DND-41 (cell line): ENCODE measurements around the gene MCF2L.

Experiments
- ATAC-seq: fragments of 200-7000 bp; cut with Tn5 transposase; 3 replicates; pipeline ENCODE4 v1.9.1; 2021; ENCODE audit warnings: low read depth; ENCODE audit not compliant: insufficient read depth
- DNase-seq: peaks from one replicate; pipeline ENCODE4 v3.0.0-alpha.2; 2020
- H2AFZ ChIP-seq: 2 replicates; pipeline ENCODE4 v1.6.0; 2012; ENCODE audit warnings: low read depth, low read length
- H3K27ac ChIP-seq: 2 replicates; pipeline ENCODE4 v1.5.1; 2012; ENCODE audit warnings: low read length, inconsistent platforms
- H3K27me3 ChIP-seq: fragments of 200-600 bp; sonication (generic); 2 replicates; pipeline ENCODE4 v1.6.0; 2012; ENCODE audit warnings: low read length, mild to moderate bottlenecking, inconsistent platforms; ENCODE audit not compliant: insufficient read depth, poor library complexity
- H3K36me3 ChIP-seq: 2 replicates; pipeline ENCODE4 v1.5.1; 2012; ENCODE audit warnings: low read length, inconsistent platforms; ENCODE audit not compliant: insufficient read depth
- H3K4me1 ChIP-seq: 2 replicates; pipeline ENCODE4 v1.5.1; 2012; ENCODE audit warnings: mild to moderate bottlenecking, low read length; ENCODE audit not compliant: insufficient read depth
- H3K4me2 ChIP-seq: 2 replicates; pipeline ENCODE4 v1.6.0; 2012; ENCODE audit warnings: mild to moderate bottlenecking, moderate library complexity, low read length, inconsistent platforms; ENCODE audit not compliant: insufficient read depth
- H3K4me3 ChIP-seq, 2 experiments: fragments of 200-600 bp in 1 of 2; shearing (Covaris generic) in 1 of 2; 2 replicates each; pipeline ENCODE4 v1.5.1; 2012 to 2016; ENCODE audit warnings: inconsistent platforms in 2 of 2, low read length in 2 of 2, mild to moderate bottlenecking in 2 of 2, low read depth in 1 of 2, moderate library complexity in 1 of 2
- H3K79me2 ChIP-seq: 2 replicates; pipeline ENCODE4 v1.6.0; 2012; ENCODE audit warnings: low read length, inconsistent platforms; ENCODE audit not compliant: insufficient read depth
- H3K9ac ChIP-seq: 2 replicates; pipeline ENCODE4 v1.6.0; 2012; ENCODE audit warnings: low read depth, mild to moderate bottlenecking, inconsistent platforms, low read length, moderate library complexity
- H3K9me3 ChIP-seq: 2 replicates; pipeline ENCODE4 v1.5.1; 2012; ENCODE audit warnings: low read length, moderate library complexity, mild to moderate bottlenecking, inconsistent platforms; ENCODE audit not compliant: insufficient read depth, severe bottlenecking
- H4K20me1 ChIP-seq: 2 replicates; pipeline ENCODE4 v1.6.0; 2012; ENCODE audit warnings: low read length; ENCODE audit not compliant: insufficient read depth
- CTCF ChIP-seq: IDR thresholded peaks from 2 replicates; pipeline ENCODE4 v1.5.1; 2012; ENCODE audit warnings: borderline replicate concordance, low read length, moderate library complexity, mild to moderate bottlenecking; ENCODE audit not compliant: poor library complexity, severe bottlenecking; ENCODE audit errors: extremely low read depth
- EZH2 ChIP-seq: IDR thresholded peaks from 3 replicates; pipeline ENCODE4 v1.6.1; 2012; ENCODE audit warnings: borderline replicate concordance, low read depth, mild to moderate bottlenecking, moderate library complexity, low read length, inconsistent platforms; ENCODE audit not compliant: severe bottlenecking

The MCF2L gene

GRCh38 chr13:112968380-112968909, 569 bp upstream of the MCF2L start:
- no peaks in the 10 kb centered on the region for H4K20me1 ChIP-seq
- no peaks in the 10 kb centered on the region for H3K27me3 ChIP-seq
- H3K36me3 ChIP-seq, result no peaks in the 10 kb centered on the region
- peaks cover 29% of the 10 kb centered on the region for H3K4me1 ChIP-seq
- ATAC-seq (peak; percentile 34), DNase-seq (peak; percentile 38)
- peak overlapping the region; percentile 97 for H3K4me2 ChIP-seq
- no peaks in the 10 kb centered on the region for H3K9me3 ChIP-seq
- peak overlapping the region; percentile 53 for H3K9ac ChIP-seq
- 0 out of 2 replicates have a peak overlapping the region, but pooled peaks have one; percentile 18 for H3K27ac ChIP-seq
- TF ChIP-seq CTCF (no peak), EZH2 (no peak)
- H3K4me3 ChIP-seq, result peak overlapping the region; percentile 29 to 92; a peak in 3 of 4 replicates
- H3K79me2 ChIP-seq, result no peaks in the 10 kb centered on the region
- H2AFZ ChIP-seq, result peak overlapping the region; percentile 96

GRCh38 chr13:112969692-112970338, 801 bp downstream of the MCF2L start:
- H4K20me1 ChIP-seq, result no peaks in the 10 kb centered on the region
- peaks cover 29% of the 10 kb centered on the region for H3K4me1 ChIP-seq
- H3K9me3 ChIP-seq, result no peaks in the 10 kb centered on the region
- H3K36me3 ChIP-seq, result no peaks in the 10 kb centered on the region
- DNase-seq (no peak), ATAC-seq (no peak)
- TF ChIP-seq CTCF (no peak), EZH2 (no peak)
- peak overlapping the region; percentile 65; the same call in 1 of the 2 replicates for H3K27ac ChIP-seq
- peak overlapping the region; percentile 53 for H3K9ac ChIP-seq
- peak overlapping the region; percentile 96 for H2AFZ ChIP-seq
- no peaks in the 10 kb centered on the region for H3K27me3 ChIP-seq
- peak overlapping the region; percentile 40 to 92; a peak in 3 of 4 replicates for H3K4me3 ChIP-seq
- H3K4me2 ChIP-seq, result peak overlapping the region; percentile 97
- H3K79me2 ChIP-seq, result no peaks in the 10 kb centered on the region

- Histone ChIP-seq H3K9me3 (no peaks in the 10 kb centered on the region), H3K79me2 (no peaks in the 10 kb centered on the region), H3K27me3 (no peaks in the 10 kb centered on the region), H3K36me3 (no peaks in the 10 kb centered on the region), H3K4me3 (0 out of 4 replicates have a peak overlapping the region, but pooled peaks of 1 of the 2 experiments have one; percentile 15), H3K4me2 (peak overlapping the region; percentile 97; the same call in 1 of the 2 replicates), H4K20me1 (no peaks in the 10 kb centered on the region), H3K9ac (no peak overlapping the region), H3K27ac (no peak overlapping the region), H2AFZ (no peak overlapping the region), H3K4me1 (peaks cover 29% of the 10 kb centered on the region)
- TF ChIP-seq EZH2, result no peak
- no peak for TF ChIP-seq CTCF
- no peak for ATAC-seq
- no peak for DNase-seq
Measured at GRCh38 chr13:112970552-112971287, 1.7 kb downstream of the MCF2L start.
